ENCODE measurements around the gene SH3TC2.

- TF ChIP-seq POLR2A (IDR thresholded peaks at IDR 0.05; ENCODE audit: low read depth, low read length) (no peak), FOS (IDR thresholded peaks at IDR 0.05; ENCODE audit: low read depth, low read length) (no peak), SMC3 (IDR thresholded peaks at IDR 0.05; ENCODE audit: low read depth, low read length) (no peak), RAD21 (IDR thresholded peaks at IDR 0.05; ENCODE audit: low read length) (no peak), CEBPB (IDR thresholded peaks at IDR 0.05; ENCODE audit: low read depth, low read length) (no peak), RFX5 (IDR thresholded peaks at IDR 0.05; ENCODE audit: low read depth, low read length) (no peak), BHLHE40 (IDR thresholded peaks at IDR 0.05; ENCODE audit: low read depth, low read length) (no peak)
- TF ChIP-seq, protein P1, sequence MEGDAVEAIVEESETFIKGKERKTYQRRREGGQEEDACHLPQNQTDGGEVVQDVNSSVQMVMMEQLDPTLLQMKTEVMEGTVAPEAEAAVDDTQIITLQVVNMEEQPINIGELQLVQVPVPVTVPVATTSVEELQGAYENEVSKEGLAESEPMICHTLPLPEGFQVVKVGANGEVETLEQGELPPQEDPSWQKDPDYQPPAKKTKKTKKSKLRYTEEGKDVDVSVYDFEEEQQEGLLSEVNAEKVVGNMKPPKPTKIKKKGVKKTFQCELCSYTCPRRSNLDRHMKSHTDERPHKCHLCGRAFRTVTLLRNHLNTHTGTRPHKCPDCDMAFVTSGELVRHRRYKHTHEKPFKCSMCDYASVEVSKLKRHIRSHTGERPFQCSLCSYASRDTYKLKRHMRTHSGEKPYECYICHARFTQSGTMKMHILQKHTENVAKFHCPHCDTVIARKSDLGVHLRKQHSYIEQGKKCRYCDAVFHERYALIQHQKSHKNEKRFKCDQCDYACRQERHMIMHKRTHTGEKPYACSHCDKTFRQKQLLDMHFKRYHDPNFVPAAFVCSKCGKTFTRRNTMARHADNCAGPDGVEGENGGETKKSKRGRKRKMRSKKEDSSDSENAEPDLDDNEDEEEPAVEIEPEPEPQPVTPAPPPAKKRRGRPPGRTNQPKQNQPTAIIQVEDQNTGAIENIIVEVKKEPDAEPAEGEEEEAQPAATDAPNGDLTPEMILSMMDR (conservative IDR thresholded peaks at IDR 0.05; ENCODE audit: low read depth, low read length) = no peak
Measured at GRCh38 chr5:148974642-148975327, 88.1 kb downstream of the SH3TC2 start.

Data from IMR-90 (cell line).